K562 (cell line): ENCODE results near the gene RSPO1. TPM values are rescaled to one million over a fixed set of nuclear protein-coding genes. Genes with fewer than 3 reads are reported as not detected.

Experiments
- ATAC-seq: fragments of 200-7000 bp; cut with Tn5 transposase; 3 replicates; pipeline ENCODE4 v1.9.1; 2020; ENCODE audit warnings: moderate library complexity
- BruUV-seq: library from RNA; stranded (reverse); fragments of 400-500 nt; replicated peaks from 2 replicates; lab custom pipeline; 2021; lab: Mats Ljungman, UMichigan
- CTCF ChIA-PET: fragments of 300-600 bp; formaldehyde crosslinking; extraction: SDS; loops from one replicate; lab custom pipeline; 2021; ENCODE audit warnings: low intra/inter-chr PET ratio; lab: Yijun Ruan, JAX
- POLR2A ChIA-PET: fragments of 300-600, 350-650 bp; sonication (Branson Sonifier 250); formaldehyde crosslinking; extraction: SDS; loops from one replicate; lab custom pipeline; 2021; ENCODE audit warnings: antibody characterized with exemption, inconsistent platforms; lab: Yijun Ruan, JAX
- DNase-seq, 4 experiments: peaks; one replicate each; pipeline versions ENCODE4 v3.0.0 to v3.0.0-alpha.2; 2011 to 2018; ENCODE audit warnings: low spot score in 3 of 4, mixed read lengths in 3 of 4; ENCODE audit errors: extremely low read depth in 1 of 4
- FAIRE-seq: peaks from 2 replicates; lab custom pipeline; 2011; peaks lifted over from hg19 to GRCh38; lab: Jason Lieb, UNC
- H2AFZ ChIP-seq: 2 replicates; pipeline ENCODE4 v1.6.0; 2011; ENCODE audit warnings: low read depth, low read length, control low read depth, inconsistent platforms
- H3K27ac ChIP-seq: fragments of 200-600 bp; 3 replicates; pipeline ENCODE4 v1.8.0; 2011; ENCODE audit warnings: low read depth, mild to moderate bottlenecking, control low read depth, inconsistent platforms, low read length, moderate library complexity, mixed read lengths; ENCODE audit errors: extremely low read depth
- H3K27me3 ChIP-seq, 2 experiments: fragments of 300-600 bp in 1 of 2; 2 replicates in 1 of 2; 3 replicates in 1 of 2; pipeline versions ENCODE4 v1.6.0 to v1.8.0; 2011; ENCODE audit warnings: inconsistent platforms in 2 of 2, low read length in 2 of 2, mild to moderate bottlenecking in 1 of 2, mixed read lengths in 1 of 2, moderate library complexity in 1 of 2; ENCODE audit not compliant: control insufficient read depth in 2 of 2, insufficient read depth in 2 of 2
- H3K36me3 ChIP-seq: fragments of 300-600 bp; 3 replicates; pipeline ENCODE4 v1.8.0; 2011; ENCODE audit warnings: mild to moderate bottlenecking, low read length, inconsistent platforms; ENCODE audit not compliant: control insufficient read depth, insufficient read depth
- H3K4me1 ChIP-seq, 2 experiments: fragments of 200-600 bp in 1 of 2; replicated peaks in 1 of 2; 2 replicates in 1 of 2; 3 replicates in 1 of 2; pipeline versions ENCODE4 v1.5.1 to v1.8.0; 2011; ENCODE audit warnings: inconsistent platforms in 2 of 2, low read length in 2 of 2, mild to moderate bottlenecking in 1 of 2, mixed read lengths in 1 of 2, moderate library complexity in 1 of 2; ENCODE audit not compliant: control insufficient read depth in 2 of 2, insufficient read depth in 2 of 2
- H3K4me2 ChIP-seq: 2 replicates; pipeline ENCODE4 v1.6.1; 2011; ENCODE audit warnings: low read length, control low read depth, inconsistent platforms, mixed read lengths; ENCODE audit not compliant: insufficient read depth
- H3K4me3 ChIP-seq: fragments of 200-600 bp; sonication (generic), shearing (Covaris generic); 2 replicates; pipeline ENCODE4 v1.5.1; 2016; ENCODE audit warnings: control low read depth, inconsistent platforms
- H3K79me2 ChIP-seq: fragments of 200-600 bp; 3 replicates; pipeline ENCODE4 v1.8.0; 2011; ENCODE audit warnings: low read length, inconsistent platforms; ENCODE audit not compliant: control insufficient read depth, insufficient read depth
- H3K9ac ChIP-seq, 2 experiments: 2 replicates each; pipeline versions ENCODE4 v1.6.0 to v1.6.1; 2011; ENCODE audit warnings: low read depth in 2 of 2, low read length in 2 of 2, control low read depth in 1 of 2, inconsistent platforms in 1 of 2, mild to moderate bottlenecking in 1 of 2, mixed read lengths in 1 of 2; ENCODE audit not compliant: insufficient read depth in 1 of 2
- H3K9me1 ChIP-seq: one replicate; pipeline ENCODE4 v1.6.0; 2011; ENCODE audit warnings: inconsistent platforms, mild to moderate bottlenecking, low read length, moderate library complexity; ENCODE audit not compliant: control insufficient read depth, insufficient read depth
- H3K9me3 ChIP-seq: replicated peaks from 2 replicates; pipeline ENCODE4 v1.5.1; 2011; ENCODE audit warnings: low read depth, low read length, inconsistent platforms; ENCODE audit not compliant: control insufficient read depth, insufficient read depth
- H4K20me1 ChIP-seq: replicated peaks from 2 replicates; pipeline ENCODE4 v1.6.1; 2011; ENCODE audit warnings: low read length, inconsistent platforms, mixed read lengths; ENCODE audit not compliant: control insufficient read depth, insufficient read depth
- ARNT ChIP-seq, 2 experiments: fragments of 450-650 bp; IDR thresholded peaks; 2 replicates each; pipeline ENCODE4 v1.6.1; 2016; ENCODE audit warnings: mild to moderate bottlenecking in 1 of 2
- BCOR ChIP-seq: fragments of 450-650 bp; IDR thresholded peaks from 2 replicates; pipeline ENCODE4 v1.6.1; 2016
- CHCHD3 ChIP-seq: fragments of 250-450 bp; sonication (Bioruptor Pico); IDR thresholded peaks from 2 replicates; pipeline ENCODE4 v2.1.2; 2022; ENCODE audit warnings: mild to moderate bottlenecking
- CTBP1 ChIP-seq: fragments of 450-650 bp; IDR thresholded peaks from 2 replicates; pipeline ENCODE4 v1.6.1; 2016; ENCODE audit warnings: borderline replicate concordance
- DDX20 ChIP-seq: fragments of 450-650 bp; IDR thresholded peaks from 2 replicates; pipeline ENCODE4 v1.6.1; 2016; ENCODE audit warnings: missing genetic modification characterization, low read depth, mild to moderate bottlenecking, missing compliant biosample characterization, moderate library complexity
- E2F5 ChIP-seq: sonication (generic); formaldehyde crosslinking; IDR thresholded peaks from 2 replicates; pipeline ENCODE4 v1.8.0; 2022; ENCODE audit warnings: mild to moderate bottlenecking, missing genetic modification reagents
- ETV5 ChIP-seq: sonication (generic); formaldehyde crosslinking; IDR thresholded peaks from 2 replicates; pipeline ENCODE4 v1.4.0; 2020; ENCODE audit warnings: low read depth, mild to moderate bottlenecking, missing genetic modification reagents
- FOXJ2 ChIP-seq: fragments of 200-800 bp; sonication (Bioruptor generic); IDR thresholded peaks from 2 replicates; pipeline ENCODE4 v1.6.1; 2016; ENCODE audit warnings: missing genetic modification characterization, missing compliant biosample characterization
- MIER1 ChIP-seq: fragments of 450-650 bp; IDR thresholded peaks from 2 replicates; pipeline ENCODE4 v1.6.1; 2016; ENCODE audit warnings: antibody characterized with exemption, mild to moderate bottlenecking, low read depth
- NR3C1 ChIP-seq: sonication (generic); formaldehyde crosslinking; IDR thresholded peaks from 2 replicates; pipeline ENCODE4 v1.8.1; 2022; ENCODE audit warnings: missing genetic modification reagents
- PCBP2 ChIP-seq: fragments of 200-400 bp; formaldehyde crosslinking; IDR thresholded peaks from 2 replicates; pipeline ENCODE4 v1.6.1; 2018; ENCODE audit warnings: low read length, low read depth, mild to moderate bottlenecking, moderate library complexity; ENCODE audit not compliant: poor library complexity, severe bottlenecking
- RBM25 ChIP-seq: fragments of 200-400 bp; formaldehyde crosslinking; IDR thresholded peaks from 2 replicates; pipeline ENCODE4 v1.6.1; 2018; ENCODE audit warnings: low read length, low read depth, moderate library complexity; ENCODE audit not compliant: severe bottlenecking
- SMARCA5 ChIP-seq: fragments of 450-650 bp; IDR thresholded peaks from 2 replicates; pipeline ENCODE4 v1.6.1; 2016
- SP1 ChIP-seq: sonication (generic); formaldehyde crosslinking; IDR thresholded peaks from 2 replicates; pipeline ENCODE4 v1.8.1; 2022; ENCODE audit warnings: mild to moderate bottlenecking, missing genetic modification reagents
- TFAM ChIP-seq: fragments of 250-450 bp; sonication (Bioruptor Pico); conservative IDR thresholded peaks from 2 replicates; pipeline ENCODE4 v1.5.0; 2021; ENCODE audit warnings: mild to moderate bottlenecking, moderate library complexity
- ZFP36 ChIP-seq: fragments of 150-350 bp; IDR thresholded peaks from 2 replicates; pipeline ENCODE4 v1.6.1; 2018; ENCODE audit warnings: low read length, low read depth; ENCODE audit not compliant: partially characterized antibody
- ZNF121 ChIP-seq: sonication (generic); formaldehyde crosslinking; conservative IDR thresholded peaks from 2 replicates; pipeline ENCODE4 v1.8.0; 2022; ENCODE audit warnings: missing genetic modification reagents
- ZNF134 ChIP-seq: fragments of 250-450 bp; sonication (Bioruptor Pico); conservative IDR thresholded peaks from 2 replicates; pipeline ENCODE4 v1.4.0; 2020
- ZNF79 ChIP-seq: fragments of 250-450 bp; sonication (Bioruptor Pico); IDR thresholded peaks from 2 replicates; pipeline ENCODE4 v1.4.0; 2020; ENCODE audit warnings: low read depth, mild to moderate bottlenecking, moderate library complexity
- WGBS: fragments of 100-300 bp; shearing (Covaris generic); methylation state at CpG from one replicate; pipeline ENCODE4 v1.1.6; 2016; ENCODE audit warnings: low coverage, mixed read lengths; ENCODE audit not compliant: insufficient coverage; ENCODE audit errors: missing lambda C conversion rate; 5-methylcytosine and 5-hydroxymethylcytosine counted together
- in situ Hi-C: fragments of 300-500 bp; cut with MboI; formaldehyde crosslinking; loops from 4 replicates; pipeline ENCODE4 v1.15.0; 2018; ENCODE audit warnings: inconsistent platforms, mixed read lengths
- intact Hi-C: fragments of 100-400 bp; cut with micrococcal nuclease; formaldehyde crosslinking; loops from 2 replicates; pipeline ENCODE4 v1.14.2; 2022
- polyA plus RNA-seq, 8 experiments: library from polyadenylated mRNA; depleted of rRNA in 4 of 8; stranded (reverse) in 5 of 8; unstranded in 3 of 8; fragments of >200 nt; fragmentation: Nextera tagmentation in 2 of 8; fragmentation: Illumina TruSeq in 1 of 8; extraction: Ambion mirVana in 2 of 8; extraction: Trizol in 1 of 8; gene quantifications; 2 replicates each; pipeline versions ENCODE4 v1.2.1 to v1.2.3, GENCODE V29; 2011 to 2014; ENCODE audit warnings: inconsistent platforms in 1 of 8, missing spikeins in 1 of 8
- total RNA-seq, 7 experiments: library from RNA; depleted of rRNA in 6 of 7; stranded (reverse); fragments of >200 nt in 6 of 7; fragmentation: Illumina TruSeq in 2 of 7; extraction: Trizol in 2 of 7; gene quantifications; 2 replicates each; pipeline versions ENCODE4 v1.2.1 to v1.2.3, GENCODE V29; 2011 to 2021; ENCODE audit warnings: low replicate concordance in 1 of 7

RSPO1 gene
- total and polyA plus RNA-seq, 9 of the 15 experiments (the other 6 are each of a cell fraction or from before 2014, with no cell fraction given), result not detected

DNA sequence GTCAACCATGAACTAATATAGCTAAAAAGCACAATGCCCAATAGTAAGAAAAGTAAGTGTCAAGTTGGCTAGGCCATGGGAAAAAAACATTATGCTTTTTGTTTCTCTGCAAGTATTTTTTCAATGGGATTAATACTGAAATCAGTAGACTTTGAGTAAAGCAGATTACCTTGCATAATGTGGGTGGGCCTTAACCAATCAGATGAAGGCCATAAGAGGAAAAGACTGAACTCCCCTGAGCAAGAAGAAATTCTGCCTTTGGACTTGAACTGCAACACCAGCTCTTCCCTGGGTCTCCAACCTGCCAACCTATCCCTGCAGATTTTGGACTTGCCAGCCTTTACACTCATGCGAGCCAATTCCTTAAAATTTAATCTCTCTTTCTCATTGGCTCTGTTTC lies 6.4 kb upstream of the RSPO1 start:
- FAIRE-seq (no peak), ATAC-seq (no peak), DNase-seq (no peak)
- Histone ChIP-seq H3K9me3 (no peaks in the 10 kb centered on the region), H3K9me1 (no peaks in the 10 kb centered on the region), H3K27ac (no peak overlapping the region), H2AFZ (no peak overlapping the region), H3K4me1 (no peaks in the 10 kb centered on the region), H3K4me3 (no peak overlapping the region), H3K4me2 (no peak overlapping the region), H3K9ac (no peak overlapping the region), H4K20me1 (no peaks in the 10 kb centered on the region; the same call in 1 of the 2 replicates), H3K79me2 (no peaks in the 10 kb centered on the region), H3K36me3 (no peaks in the 10 kb centered on the region), H3K27me3 (peaks cover 38 to 51% of the 10 kb centered on the region in 2 experiments)
- BruUV-seq, result no TSS peak
- CTCF ChIA-PET, result no interaction called here
- 0% methylated on average over 1 of the region's 1 CpG for WGBS
- intact Hi-C loops, result no loop called here
- TF ChIP-seq SP1 (CRISPR knock-in tag), result no peak
- TF ChIP-seq TFAM (CRISPR knock-in tag), result no peak
- peak; percentile 88 for TF ChIP-seq ZNF134 (CRISPR knock-in tag)
- in situ Hi-C loops, result no loop called here
- POLR2A ChIA-PET, result no interaction called here

DNA sequence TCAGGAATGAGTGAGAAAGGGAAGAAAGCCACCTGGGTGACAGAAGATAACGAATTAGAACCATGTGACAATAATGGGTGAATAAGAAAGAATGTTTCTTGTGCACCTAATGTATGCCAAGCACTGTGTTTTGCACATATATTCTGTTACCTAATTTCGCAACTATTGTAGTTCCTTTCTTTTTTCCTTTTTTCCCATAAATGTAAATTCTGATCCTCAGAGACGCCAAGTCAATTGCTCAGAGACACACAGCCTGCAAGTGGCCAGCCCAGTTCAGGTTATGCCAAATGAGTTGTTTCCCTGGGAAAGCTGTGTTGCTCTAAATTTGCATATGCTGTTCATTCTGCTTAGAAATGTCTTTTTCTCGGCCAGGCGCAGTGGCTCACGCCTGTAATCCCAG lies 1.7 kb upstream of the RSPO1 start:
- WGBS, result 1% methylated on average over 6 of the region's 6 CpGs
- no peaks in the 10 kb centered on the region for H3K9me1 ChIP-seq
- POLR2A ChIA-PET, result interaction anchor here (1.7 kb wide), 1 partner anchor 10 kb away, joined by 4 read pairs; no protein-coding TSS in a partner anchor
- BruUV-seq, result no TSS peak
- no peak for DNase-seq
- CTCF ChIA-PET, result no interaction called here
- no peaks in the 10 kb centered on the region for H3K79me2 ChIP-seq
- no peak overlapping the region for H2AFZ ChIP-seq
- intact Hi-C loops (no loop called here), in situ Hi-C loops (no loop called here)
- peaks cover 8% of the 10 kb centered on the region for H4K20me1 ChIP-seq
- no peak for FAIRE-seq
- peaks cover 61 to 74% of the 10 kb centered on the region in 2 experiments for H3K27me3 ChIP-seq
- H3K4me3 ChIP-seq, result no peak overlapping the region
- no peaks in the 10 kb centered on the region for H3K36me3 ChIP-seq
- no peak for ATAC-seq
- H3K4me1 ChIP-seq, result peaks cover 0 to 18% of the 10 kb centered on the region in 2 experiments; a peak in 1 of 5 replicates
- no peaks in the 10 kb centered on the region for H3K9me3 ChIP-seq
- H3K9ac ChIP-seq, result no peak overlapping the region
- H3K4me2 ChIP-seq, result no peak overlapping the region
- TF ChIP-seq ZFP36, result peak; percentile 58
- peak; percentile 66; the same call in 1 of the 2 replicates for TF ChIP-seq BCOR
- no peak for TF ChIP-seq PCBP2
- no peak for TF ChIP-seq DDX20 (tag)
- no peak for TF ChIP-seq ZNF79
- no peak for TF ChIP-seq ETV5 (CRISPR knock-in tag)
- TF ChIP-seq MIER1, result no peak
- TF ChIP-seq E2F5 (CRISPR knock-in tag), result no peak
- TF ChIP-seq CTBP1, result no peak
- TF ChIP-seq ZNF121 (CRISPR knock-in tag), result peak; percentile 87
- TF ChIP-seq RBM25, result peak; percentile 65
- TF ChIP-seq SMARCA5, result peak; percentile 76; the same call in 1 of the 2 replicates
- no peak for TF ChIP-seq CHCHD3 (CRISPR knock-in tag)
- no peak for TF ChIP-seq FOXJ2 (tag)
- no peak for TF ChIP-seq NR3C1 (CRISPR knock-in tag)
- TF ChIP-seq ARNT (IDR thresholded peaks at IDR 0.05), result no peak
- H3K27ac ChIP-seq, result no peak overlapping the region
